Adrenal gland (tissue), 12 donors: ENCODE results near the gene STX8. TPM values are rescaled to one million over a fixed set of nuclear protein-coding genes. Genes with fewer than 3 reads are reported as not detected.

Experiments used
- DNase-seq, 7 donors: peaks; one replicate each; pipeline ENCODE4 v3.0.0-alpha.2; 2019 to 2020
- H3K27ac ChIP-seq, 5 donors: fragments of 200-600 bp; sonication (generic) in 4 of 5; 1 replicate in 3 of 5; 2 replicates in 2 of 5; pipeline versions ENCODE4 v1.5.1 to v1.8.0; 2016 to 2020; ENCODE audit warnings: mild to moderate bottlenecking in 1 of 5
- H3K27me3 ChIP-seq: fragments of 200-600 bp; 2 replicates; pipeline ENCODE4 v1.8.0; 2021
- H3K36me3 ChIP-seq, 2 donors: fragments of 200-600 bp; replicated peaks in 1 of 2; 1 replicate in 1 of 2; 2 replicates in 1 of 2; pipeline versions ENCODE4 v1.5.1 to v1.8.0; 2018 to 2022
- H3K4me1 ChIP-seq, 2 donors: fragments of 200-600 bp; replicated peaks in 1 of 2; 1 replicate in 1 of 2; 2 replicates in 1 of 2; pipeline versions ENCODE4 v1.5.1 to v1.8.0; 2018 to 2021
- H3K4me3 ChIP-seq, 4 donors: fragments of 200-600 bp; sonication (generic) in 3 of 4; one replicate each; pipeline ENCODE4 v1.5.1; 2016 to 2018
- H3K9me3 ChIP-seq, 3 donors: fragments of 200-600 bp; sonication (generic) in 1 of 3; replicated peaks in 1 of 3; 1 replicate in 2 of 3; 2 replicates in 1 of 3; pipeline versions ENCODE4 v1.5.1 to v1.8.0; 2016 to 2021
- POLR2A ChIP-seq, 2 donors: fragments of 450-650 bp; IDR thresholded peaks; one replicate each; pipeline ENCODE4 v1.6.1; 2017; ENCODE audit warnings: antibody characterized with exemption in 2 of 2, mild to moderate bottlenecking in 2 of 2, moderate library complexity in 1 of 2
- WGBS, 4 donors: extraction: QIAGEN DNeasy Blood & Tissue Kit in 2 of 4; methylation state at CpG; one replicate each; pipeline versions ENCODE4 v1.1.5 to v1.1.7; 2013 to 2017; 5-methylcytosine and 5-hydroxymethylcytosine counted together
- intact Hi-C, 2 donors: fragments of 100-400 bp; cut with DNase I; formaldehyde crosslinking; loops; one replicate each; pipeline versions ENCODE4 v1.14.1 to v1.15.0; 2022 to 2023
- polyA plus RNA-seq, 3 donors: library from polyadenylated mRNA; stranded (reverse); fragments of 200-250 nt in 2 of 3; fragments of 350-450 nt in 1 of 3; fragmentation: Illumina TruSeq in 1 of 3; extraction: RNeasy Lipid Tissue Mini Kit (QIAGEN cat#74804) in 1 of 3; gene quantifications; one replicate each; pipeline ENCODE4 v1.2.3, GENCODE V29; 2013 to 2014
- total RNA-seq, 9 donors: library from RNA; depleted of rRNA in 4 of 9; stranded (reverse); fragments of >200 nt in 4 of 9; fragments of 120-200 nt in 1 of 9; fragmentation: NEBNext Ultra II Directional in 1 of 9; extraction: Animal tissue kit (Norgen Biotek cat#: 25700) in 1 of 9; gene quantifications; one replicate each; pipeline versions ENCODE4 v1.1.0 to v1.2.4, GENCODE V29; 2013 to 2023
- TF ChIP-seq, protein P1 (sequence below), 6 experiments: fragments of 450-650 bp in 4 of 6; fragments of 200-600 bp in 2 of 6; sonication (generic) in 1 of 6; IDR thresholded peaks; 1 replicate in 5 of 6; 2 replicates in 1 of 6; pipeline versions ENCODE4 v1.5.1 to v1.8.0; 2016 to 2021; ENCODE audit warnings: antibody characterized with exemption in 6 of 6, mild to moderate bottlenecking in 2 of 6, moderate library complexity in 1 of 6
- donor health status: healthy with polysubstance abuse.
- donor health status: Bipolar disorder and iron deficiency.
- donor health status: DM: yes; HTN: yes; CAD: no.
- donor health status: DM: no; HTN: no; CAD: no.
- donor health status: DM: no; HTN: no; CAD: no.
- donor health status: DM: yes; HTN: yes; CAD: no.

STX8 gene
- total and polyA plus RNA-seq, 12 donors: 21.9 to 94.1 (median 72.3) TPM

DNA sequence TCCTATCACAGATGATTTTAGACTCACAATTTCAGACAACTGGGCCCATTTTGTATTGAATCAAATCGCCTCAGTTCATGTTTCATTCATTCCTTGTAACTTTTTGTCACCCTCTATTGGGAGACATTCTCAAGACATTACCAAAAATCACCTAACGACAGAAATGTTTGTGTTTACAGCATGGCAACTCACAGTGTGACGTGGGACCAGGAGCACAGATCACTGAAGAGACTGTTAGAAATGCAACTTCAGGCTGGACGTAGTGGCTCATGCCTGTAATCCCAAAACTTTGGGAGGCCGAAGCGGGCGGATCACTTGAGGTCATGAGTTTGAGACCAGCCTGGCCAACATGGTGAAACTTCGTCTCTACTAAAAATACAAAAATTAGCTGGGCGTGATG is 304.7 kb downstream of the STX8 start:
- Histone ChIP-seq H3K36me3 (no peaks in the 10 kb centered on the region), H3K4me3 (no peak overlapping the region), H3K9me3 (no peaks in the 10 kb centered on the region), H3K27me3 (no peaks in the 10 kb centered on the region), H3K27ac (no peak overlapping the region), H3K4me1 (peaks cover 0 to 5% of the 10 kb centered on the region in 2 donors)
- intact Hi-C loops: no loop called here
- no peak for DNase-seq
- TF ChIP-seq, protein P1, sequence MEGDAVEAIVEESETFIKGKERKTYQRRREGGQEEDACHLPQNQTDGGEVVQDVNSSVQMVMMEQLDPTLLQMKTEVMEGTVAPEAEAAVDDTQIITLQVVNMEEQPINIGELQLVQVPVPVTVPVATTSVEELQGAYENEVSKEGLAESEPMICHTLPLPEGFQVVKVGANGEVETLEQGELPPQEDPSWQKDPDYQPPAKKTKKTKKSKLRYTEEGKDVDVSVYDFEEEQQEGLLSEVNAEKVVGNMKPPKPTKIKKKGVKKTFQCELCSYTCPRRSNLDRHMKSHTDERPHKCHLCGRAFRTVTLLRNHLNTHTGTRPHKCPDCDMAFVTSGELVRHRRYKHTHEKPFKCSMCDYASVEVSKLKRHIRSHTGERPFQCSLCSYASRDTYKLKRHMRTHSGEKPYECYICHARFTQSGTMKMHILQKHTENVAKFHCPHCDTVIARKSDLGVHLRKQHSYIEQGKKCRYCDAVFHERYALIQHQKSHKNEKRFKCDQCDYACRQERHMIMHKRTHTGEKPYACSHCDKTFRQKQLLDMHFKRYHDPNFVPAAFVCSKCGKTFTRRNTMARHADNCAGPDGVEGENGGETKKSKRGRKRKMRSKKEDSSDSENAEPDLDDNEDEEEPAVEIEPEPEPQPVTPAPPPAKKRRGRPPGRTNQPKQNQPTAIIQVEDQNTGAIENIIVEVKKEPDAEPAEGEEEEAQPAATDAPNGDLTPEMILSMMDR (IDR thresholded peaks at IDR 0.05): no peak
- 89 to 97% (median 93%) methylated on average over 9 of the region's 9 CpGs for WGBS, 4 donors

DNA sequence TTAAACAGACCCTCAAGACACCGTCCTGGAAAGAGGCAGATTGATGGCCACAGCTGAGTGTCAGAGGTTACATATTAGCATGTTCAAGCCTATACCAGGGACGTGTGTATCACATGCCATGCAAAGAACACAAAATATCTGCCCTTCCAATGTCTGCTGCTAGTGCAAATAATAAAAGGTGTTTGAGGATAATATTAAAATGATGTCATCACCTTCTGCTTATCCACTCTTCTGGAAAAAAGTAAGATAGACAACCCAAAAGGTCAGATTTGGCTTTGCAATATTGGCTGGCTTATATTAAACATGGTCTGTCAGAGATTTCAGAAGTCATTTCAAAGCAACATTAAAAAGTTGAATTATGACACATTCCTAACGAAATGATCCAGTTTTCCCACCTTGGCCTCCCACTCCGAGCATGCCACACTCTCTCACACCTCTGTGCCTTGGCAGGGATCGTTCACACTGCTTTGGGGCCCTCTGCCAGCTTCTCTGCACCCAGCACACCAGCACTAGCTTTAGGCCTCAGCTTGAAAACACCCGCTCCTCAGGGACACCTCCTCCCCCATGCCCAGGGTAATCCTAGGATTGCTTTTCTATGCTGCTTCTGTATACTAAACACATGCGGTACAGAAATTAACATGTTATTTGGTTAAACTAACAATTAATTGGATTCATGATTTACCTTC is 306.1 kb downstream of the STX8 start:
- no peak overlapping the region for H3K27ac ChIP-seq
- 80 to 92% (median 88%) methylated on average over 7 of the region's 7 CpGs for WGBS, 4 donors
- intact Hi-C loops: no loop called here

DNA sequence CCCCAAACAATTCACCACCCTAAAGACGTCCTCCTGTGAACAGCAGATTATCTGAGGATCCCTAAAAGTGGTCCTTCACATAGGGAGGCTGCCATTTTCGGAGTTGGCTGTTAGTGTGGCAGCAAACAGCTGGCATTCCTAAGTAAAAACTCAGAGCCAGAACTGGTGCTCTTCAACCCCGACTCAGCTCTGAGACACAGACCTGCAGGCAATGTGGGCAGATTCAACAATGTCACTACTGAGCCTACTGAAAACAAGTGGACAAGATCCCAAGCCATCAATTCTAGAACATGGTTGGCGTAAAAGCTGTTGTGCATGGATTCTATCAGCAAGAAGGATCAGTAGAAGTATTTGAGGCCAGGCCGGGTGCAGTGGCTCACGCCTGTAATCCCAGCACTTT is 307.1 kb downstream of the STX8 start:
- no peaks in the 10 kb centered on the region for H3K9me3 ChIP-seq
- TF ChIP-seq, protein P1 (IDR thresholded peaks at IDR 0.05): no peak
- TF ChIP-seq POLR2A (IDR thresholded peaks at IDR 0.05): no peak
- 89 to 97% (median 94%) methylated on average over 5 to 6 of the region's 6 CpGs for WGBS, 4 donors
- H3K4me1 ChIP-seq: peaks cover 0 to 5% of the 10 kb centered on the region in 2 donors
- intact Hi-C loops: no loop called here
- no peak overlapping the region for H3K27ac ChIP-seq
- H3K36me3 ChIP-seq: no peaks in the 10 kb centered on the region
- no peak for DNase-seq
- H3K27me3 ChIP-seq: no peaks in the 10 kb centered on the region
- no peak overlapping the region for H3K4me3 ChIP-seq

More for the DNA sequence above, 306.1 kb downstream of the STX8 start:
- Histone ChIP-seq H3K4me1 (peaks cover 0 to 5% of the 10 kb centered on the region in 2 donors), H3K27me3 (no peaks in the 10 kb centered on the region), H3K36me3 (no peaks in the 10 kb centered on the region), H3K9me3 (no peaks in the 10 kb centered on the region), H3K4me3 (no peak overlapping the region)
- no peak for TF ChIP-seq POLR2A (IDR thresholded peaks at IDR 0.05)
- TF ChIP-seq, protein P1 (IDR thresholded peaks at IDR 0.05): no peak
- no peak for DNase-seq

DNA sequence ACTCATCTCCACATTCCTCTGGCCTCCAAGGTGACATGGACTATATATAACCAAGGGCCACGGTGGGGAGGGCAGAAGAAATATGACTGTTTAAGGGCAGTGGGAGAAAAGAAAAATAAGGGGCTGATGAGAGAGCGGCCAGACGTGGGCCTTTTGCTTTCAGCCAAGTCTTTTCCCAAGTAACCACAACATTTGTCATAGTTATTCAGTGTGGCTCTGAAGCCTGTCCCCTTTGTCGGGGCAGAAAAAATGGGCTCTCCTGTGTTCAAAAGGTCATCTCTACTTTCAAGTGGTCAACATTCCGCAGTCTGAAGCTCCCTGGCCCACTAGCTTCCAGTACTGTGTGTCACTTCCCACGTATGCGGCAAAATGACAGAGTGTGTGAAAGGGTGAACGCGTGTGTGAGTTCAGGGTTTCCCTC is 308.9 kb downstream of the STX8 start:
- Histone ChIP-seq H3K4me3 (no peak overlapping the region), H3K27ac (no peak overlapping the region), H3K27me3 (no peaks in the 10 kb centered on the region), H3K4me1 (no peaks in the 10 kb centered on the region), H3K9me3 (no peaks in the 10 kb centered on the region), H3K36me3 (no peaks in the 10 kb centered on the region)
- WGBS, 4 donors: 85 to 92% (median 88%) methylated on average over 9 of the region's 9 CpGs
- intact Hi-C loops: no loop called here
- no peak for DNase-seq
- no peak for TF ChIP-seq POLR2A (IDR thresholded peaks at IDR 0.05)
- TF ChIP-seq, protein P1 (IDR thresholded peaks at IDR 0.05): no peak
